ENCODE results near the gene MAPRE2. TPM values are rescaled to one million over a fixed set of nuclear protein-coding genes. Genes with fewer than 3 reads are reported as not detected.

MAPRE2 gene
- polyA plus RNA-seq, 1 donor from 2014 or later: 58.9 TPM

DNA sequence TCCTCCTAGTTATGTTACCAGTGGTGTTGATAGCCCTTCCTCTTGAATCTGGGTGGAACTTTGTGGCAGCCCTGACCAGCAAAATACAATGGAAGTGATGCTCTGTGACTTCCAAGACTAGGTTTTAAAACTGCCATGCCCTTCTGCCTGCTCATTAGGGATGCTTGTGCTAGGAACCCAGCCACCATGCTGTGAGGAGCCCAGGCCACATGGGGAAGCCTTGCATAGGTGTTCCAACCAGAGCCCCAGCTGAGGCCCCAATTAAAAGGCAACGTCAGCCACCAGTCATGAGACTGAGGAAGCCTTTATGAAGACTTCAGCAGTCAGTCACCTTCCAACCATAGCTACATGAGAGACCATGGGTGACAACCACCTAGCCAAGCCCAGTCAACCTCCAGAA lies 14.0 kb upstream of the MAPRE2 start:
- no peak overlapping the region for H3K4me2 ChIP-seq (ENCODE audit: low read length)
- no peak overlapping the region for H2AFZ ChIP-seq (ENCODE audit: low read depth, low read length)
- H3K9ac ChIP-seq (ENCODE audit: low read length): no peak overlapping the region
- H3K9me3 ChIP-seq (ENCODE audit: low read length): no peaks in the 10 kb centered on the region
- no peaks in the 10 kb centered on the region for H4K20me1 ChIP-seq (ENCODE audit: insufficient read depth)
- no peak overlapping the region for H3K4me3 ChIP-seq (ENCODE audit: low read length)
- no peaks in the 10 kb centered on the region for H3F3A ChIP-seq (ENCODE audit: insufficient read depth, low read length, poor library complexity, severe bottlenecking)
- H3K27ac ChIP-seq (ENCODE audit: low read length): no peak overlapping the region
- no peaks in the 10 kb centered on the region for H3K9me2 ChIP-seq (ENCODE audit: insufficient read depth, low read length)
- H3K27me3 ChIP-seq (ENCODE audit: insufficient read depth, low read depth, low read length): no peaks in the 10 kb centered on the region
- no peaks in the 10 kb centered on the region for H3K79me2 ChIP-seq (replicated peaks; ENCODE audit: insufficient read depth, low read length)
- TF ChIP-seq REST (IDR thresholded peaks at IDR 0.05; ENCODE audit: borderline replicate concordance) (no peak), CTCF (IDR thresholded peaks at IDR 0.05; ENCODE audit: poor library complexity, severe bottlenecking) (no peak), TAF1 (IDR thresholded peaks at IDR 0.05; ENCODE audit: low read depth) (no peak), POLR2AphosphoS5 (IDR thresholded peaks at IDR 0.05) (no peak), SMC3 (conservative IDR thresholded peaks at IDR 0.05; ENCODE audit: poor library complexity) (no peak), MXI1 (conservative IDR thresholded peaks at IDR 0.05; ENCODE audit: poor library complexity, severe bottlenecking) (no peak), EZH2 (IDR thresholded peaks at IDR 0.05; ENCODE audit: borderline replicate concordance, insufficient read depth, low read length, poor library complexity, severe bottlenecking) (no peak), EP300 (conservative IDR thresholded peaks at IDR 0.05; ENCODE audit: poor library complexity, severe bottlenecking) (no peak), RAD21 (conservative IDR thresholded peaks at IDR 0.05) (no peak)
- no peaks in the 10 kb centered on the region for H3K36me3 ChIP-seq (ENCODE audit: insufficient read depth, low read length)

DNA sequence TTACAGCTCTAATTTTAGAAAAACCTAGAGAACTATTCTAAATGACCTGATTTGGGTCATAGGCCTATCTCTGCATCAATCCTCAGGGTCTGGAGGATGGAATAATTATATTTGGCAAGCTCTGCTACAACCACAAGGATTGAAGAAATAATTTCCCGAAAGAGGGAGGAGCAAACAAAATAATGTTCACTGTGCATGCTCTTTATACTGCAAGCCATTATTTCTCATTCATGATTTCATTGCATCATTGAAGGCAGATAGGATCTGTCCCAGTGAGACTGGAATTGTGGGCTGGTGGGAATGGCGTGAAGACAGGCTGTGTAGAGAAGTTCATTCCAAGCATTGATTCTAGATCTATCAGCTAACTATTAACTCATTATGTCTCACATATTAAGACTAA lies 12.7 kb upstream of the MAPRE2 start:
- Histone ChIP-seq H3K9me2 (ENCODE audit: insufficient read depth, low read length) (no peaks in the 10 kb centered on the region), H3K4me3 (ENCODE audit: low read length) (no peak overlapping the region), H3K27me3 (ENCODE audit: insufficient read depth, low read depth, low read length) (no peaks in the 10 kb centered on the region), H3K79me2 (replicated peaks; ENCODE audit: insufficient read depth, low read length) (no peaks in the 10 kb centered on the region), H4K20me1 (ENCODE audit: insufficient read depth) (no peaks in the 10 kb centered on the region), H2AFZ (ENCODE audit: low read depth, low read length) (no peak overlapping the region), H3F3A (ENCODE audit: insufficient read depth, low read length, poor library complexity, severe bottlenecking) (peaks cover 3% of the 10 kb centered on the region), H3K4me2 (ENCODE audit: low read length) (no peak overlapping the region), H3K27ac (ENCODE audit: low read length) (no peak overlapping the region), H3K36me3 (ENCODE audit: insufficient read depth, low read length) (no peaks in the 10 kb centered on the region), H3K9me3 (ENCODE audit: low read length) (no peaks in the 10 kb centered on the region), H3K9ac (ENCODE audit: low read length) (no peak overlapping the region)
- TF ChIP-seq POLR2AphosphoS5 (IDR thresholded peaks at IDR 0.05): no peak
- TF ChIP-seq SMC3 (conservative IDR thresholded peaks at IDR 0.05; ENCODE audit: poor library complexity): no peak
- no peak for TF ChIP-seq REST (IDR thresholded peaks at IDR 0.05; ENCODE audit: borderline replicate concordance)
- no peak for TF ChIP-seq MXI1 (conservative IDR thresholded peaks at IDR 0.05; ENCODE audit: poor library complexity, severe bottlenecking)
- no peak for TF ChIP-seq TAF1 (IDR thresholded peaks at IDR 0.05; ENCODE audit: low read depth)
- TF ChIP-seq RAD21 (conservative IDR thresholded peaks at IDR 0.05): no peak
- no peak for TF ChIP-seq EP300 (conservative IDR thresholded peaks at IDR 0.05; ENCODE audit: poor library complexity, severe bottlenecking)
- no peak for TF ChIP-seq EZH2 (IDR thresholded peaks at IDR 0.05; ENCODE audit: borderline replicate concordance, insufficient read depth, low read length, poor library complexity, severe bottlenecking)
- no peak for TF ChIP-seq CTCF (IDR thresholded peaks at IDR 0.05; ENCODE audit: poor library complexity, severe bottlenecking)
